Measurements from ENCODE around the gene ANKRD10.

The ANKRD10 gene

DNA sequence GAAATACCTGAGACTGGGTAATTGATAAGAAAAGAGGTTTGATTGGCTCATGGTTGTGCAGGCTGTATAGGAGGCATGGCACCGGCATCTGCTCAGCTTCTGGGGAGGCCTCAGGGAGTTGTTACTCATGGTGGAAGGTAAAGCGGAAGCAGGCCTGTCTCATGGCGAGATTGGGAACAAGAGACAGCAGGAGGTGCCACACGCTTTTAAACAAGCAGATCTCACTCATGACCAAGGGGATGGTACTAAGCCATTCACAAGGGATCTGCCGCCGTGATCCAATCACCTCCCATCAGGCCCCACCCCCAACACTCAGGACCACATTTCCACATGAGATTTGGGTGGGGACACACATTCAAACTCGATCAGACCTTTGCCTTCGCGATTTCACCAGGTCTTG lies 86.2 kb downstream of the ANKRD10 start:
- DNase-seq: no peak

All from activated effector memory CD4-positive, alpha-beta T cell treated with Interleukin-2 at 50 U/mL for 16 hours (primary cell).